ENCODE data around the gene JADE2. TPM values are rescaled to one million over a fixed set of nuclear protein-coding genes. Genes with fewer than 3 reads are reported as not detected.
"Not testable (repeated sequence)": the region's sequence is repeated elsewhere in the genome, so short reads cannot be mapped to it uniquely, and the experiment has no call there.

Gene JADE2
- total RNA-seq, 2 experiments from 2014 or later: 58.1 to 68.0 TPM

DNA sequence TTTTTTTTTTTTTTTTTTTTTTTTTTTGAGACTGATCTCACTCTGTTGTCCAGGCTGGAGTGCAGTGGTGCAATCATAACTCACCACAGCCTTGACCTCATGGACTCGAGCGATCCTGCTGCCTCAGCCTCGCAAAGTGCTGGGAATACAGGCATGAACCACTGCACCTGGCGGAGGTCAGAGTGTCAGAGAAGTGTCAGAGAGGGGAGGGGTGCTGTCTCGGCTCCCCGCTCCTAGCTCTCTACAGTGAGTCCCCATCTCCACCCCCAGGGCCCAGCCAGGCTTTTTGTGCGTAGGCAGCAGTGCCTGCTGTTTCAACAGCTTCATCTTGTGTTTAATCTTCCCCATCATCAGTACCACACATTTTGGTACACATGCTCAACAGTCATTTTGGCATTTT is 68.9 kb downstream of the JADE2 start:
- ChIA-PET CTCF (interaction anchor here (0.6 to 1.0 kb wide), 2 partner anchors 21 to 183 kb away, joined by 3 read pairs; partner anchors contain the start of gene CDKN2AIPNL), POLR2A (no interaction called here)
- no peaks in the 10 kb centered on the region for H3K36me3 Mint-ChIP-seq (ENCODE audit: low read depth)
- no peaks in the 10 kb centered on the region for H3K9me3 Mint-ChIP-seq (ENCODE audit: low read depth)
- no peak for ATAC-seq
- peaks cover 19% of the 10 kb centered on the region for H3K4me1 Mint-ChIP-seq
- peaks cover 3% of the 10 kb centered on the region for H3K27me3 Mint-ChIP-seq
- H3K27ac Mint-ChIP-seq: peak overlapping the region; percentile 3
- intact Hi-C loops (cut with DNase I, micrococcal nuclease): loop anchor here in 1 of 2 experiments (5.0 kb wide), 1 partner anchor 143 kb away; the partner anchor contains the start of gene CAMLG
- no peak for DNase-seq
- H3K4me3 Mint-ChIP-seq: no peak overlapping the region

DNA sequence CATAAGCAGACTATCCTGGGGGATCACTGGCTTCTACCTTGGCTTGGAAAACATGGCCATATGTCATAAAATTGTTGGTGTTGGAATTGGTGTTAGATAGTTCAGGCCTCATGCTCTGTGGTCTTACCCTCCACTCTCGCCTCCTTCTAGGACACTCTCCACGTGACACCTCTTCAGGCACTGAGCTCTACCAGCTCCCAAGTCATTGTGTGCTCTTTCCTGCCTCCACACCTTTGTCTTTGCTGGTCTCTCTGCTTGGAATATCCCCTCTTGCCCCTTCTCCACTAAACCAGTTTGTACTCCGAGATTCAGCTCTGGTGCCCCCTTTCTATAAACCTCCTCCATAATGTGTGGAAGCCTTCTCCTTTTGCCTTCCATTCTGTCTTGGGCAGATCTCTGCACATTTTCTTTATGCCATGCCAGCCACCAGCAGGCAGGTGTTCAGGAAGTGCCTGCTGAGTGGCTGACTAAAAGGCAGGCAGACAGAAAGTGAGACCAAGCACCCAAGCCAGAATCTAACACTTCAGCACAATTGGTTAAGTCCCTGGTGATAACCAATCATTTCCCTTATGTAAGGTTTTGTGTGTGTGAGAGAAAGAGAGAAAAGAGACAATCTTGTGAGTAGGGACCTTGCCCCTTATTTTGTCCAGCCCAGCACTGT is 69.5 kb downstream of the JADE2 start:
- DNase-seq: peak; percentile 48
- Mint-ChIP-seq H3K4me3 (no peak overlapping the region), H3K36me3 (ENCODE audit: low read depth) (no peaks in the 10 kb centered on the region), H3K9me3 (ENCODE audit: low read depth) (no peaks in the 10 kb centered on the region), H3K27me3 (peaks cover 3% of the 10 kb centered on the region), H3K27ac (peak overlapping the region; percentile 37), H3K4me1 (peaks cover 19% of the 10 kb centered on the region)
- intact Hi-C loops (cut with DNase I, micrococcal nuclease): loop anchor here in 1 of 2 experiments (5.0 kb wide), 1 partner anchor 142 kb away; the partner anchor contains the start of gene CAMLG
- ChIA-PET POLR2A (no interaction called here), CTCF (interaction anchor here (0.6 to 0.8 kb wide), 3 partner anchors 24 to 461 kb away, joined by 3 read pairs; partner anchors contain the start of gene CDKN2AIPNL)
- ATAC-seq: peak; percentile 81

GRCh38 chr5:134595458-134595838 is 70.0 kb downstream of the JADE2 start:
- no peak for ATAC-seq
- Mint-ChIP-seq H3K27me3 (peaks cover 3% of the 10 kb centered on the region), H3K4me3 (no peak overlapping the region), H3K27ac (no peak overlapping the region), H3K9me3 (ENCODE audit: low read depth) (no peaks in the 10 kb centered on the region), H3K36me3 (ENCODE audit: low read depth) (no peaks in the 10 kb centered on the region), H3K4me1 (peaks cover 21% of the 10 kb centered on the region)
- intact Hi-C loops (cut with DNase I, micrococcal nuclease): no loop called here
- ChIA-PET POLR2A (no interaction called here), CTCF (interaction anchor here (0.6 to 1.0 kb wide), 4 partner anchors 13 to 462 kb away, joined by 3 to 5 read pairs (median 4); no protein-coding TSS in a partner anchor)
- DNase-seq: no peak

- intact Hi-C loops (cut with DNase I, micrococcal nuclease): loop anchor here in 1 of 2 experiments (5.0 kb wide), 1 partner anchor 137 kb away; the partner anchor contains the start of gene CAMLG
- H3K27ac Mint-ChIP-seq; H3K27me3 Mint-ChIP-seq; H3K4me3 Mint-ChIP-seq; ATAC-seq; H3K9me3 Mint-ChIP-seq (ENCODE audit: low read depth); DNase-seq; POLR2A ChIA-PET: not testable (repeated sequence)
- Mint-ChIP-seq H3K4me1 (peaks cover 49% of the 10 kb centered on the region), H3K36me3 (ENCODE audit: low read depth) (peaks cover 16% of the 10 kb centered on the region)
- CTCF ChIA-PET: interaction anchor here (4.1 kb wide), 1 partner anchor 12 kb away, joined by 34 read pairs; no protein-coding TSS in a partner anchor
Observed at GRCh38 chr5:134599820-134600219, 74.3 kb downstream of the JADE2 start.

DNA sequence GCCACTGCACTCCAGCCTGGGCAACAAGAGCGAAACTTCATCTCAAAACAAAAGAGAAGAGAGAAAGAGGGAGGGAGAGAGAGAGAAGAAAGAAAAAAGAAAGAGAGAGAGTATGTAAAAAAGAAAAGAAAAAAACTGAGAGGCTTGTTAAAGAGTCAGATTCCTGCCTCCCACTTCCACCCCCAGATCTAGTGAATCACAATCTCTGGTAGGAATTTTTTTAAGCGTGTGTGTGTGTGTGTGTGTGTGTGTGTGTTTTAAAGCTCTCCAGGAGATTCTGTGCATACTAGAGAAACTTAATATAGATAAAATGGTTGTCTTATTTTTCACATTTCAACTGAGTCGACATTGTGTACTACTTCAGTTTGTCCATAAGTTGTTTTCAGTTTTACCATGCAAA is 75.1 kb downstream of the JADE2 start:
- POLR2A ChIA-PET: interaction anchor here (0.7 kb wide), 1 partner anchor 46 kb away, joined by 3 read pairs; no protein-coding TSS in a partner anchor
- ATAC-seq (no peak), DNase-seq (no peak)
- Mint-ChIP-seq H3K27ac (peak overlapping the region; percentile 19), H3K36me3 (ENCODE audit: low read depth) (peaks cover 19% of the 10 kb centered on the region), H3K4me1 (peaks cover 48% of the 10 kb centered on the region), H3K4me3 (no peak overlapping the region), H3K9me3 (ENCODE audit: low read depth) (no peaks in the 10 kb centered on the region), H3K27me3 (no peaks in the 10 kb centered on the region)
- intact Hi-C loops (cut with DNase I, micrococcal nuclease): loop anchor here in 1 of 2 experiments (5.0 kb wide), 1 partner anchor 137 kb away; the partner anchor contains the start of gene CAMLG
- CTCF ChIA-PET: interaction anchor here (4.1 kb wide), 1 partner anchor 13 kb away, joined by 34 read pairs; no protein-coding TSS in a partner anchor

- intact Hi-C loops (cut with DNase I, micrococcal nuclease): loop anchor here in 1 of 2 experiments (1.0 to 5.0 kb wide), 4 partner anchors 12 to 317 kb away; partner anchors contain the start of genes CAMLG and SEC24A
- no peaks in the 10 kb centered on the region for H3K9me3 Mint-ChIP-seq (ENCODE audit: low read depth)
- DNase-seq (no peak), ATAC-seq (peak; percentile 91)
- H3K27ac Mint-ChIP-seq: peak overlapping the region; percentile 25
- peak overlapping the region; percentile 10 for H3K4me3 Mint-ChIP-seq
- H3K4me1 Mint-ChIP-seq: peaks cover 54% of the 10 kb centered on the region
- no peaks in the 10 kb centered on the region for H3K27me3 Mint-ChIP-seq
- POLR2A ChIA-PET: no interaction called here
- H3K36me3 Mint-ChIP-seq (ENCODE audit: low read depth): peaks cover 36% of the 10 kb centered on the region
- CTCF ChIA-PET: interaction anchor here (0.6 to 4.1 kb wide), 8 partner anchors 11 to 299 kb away, joined by 3 to 34 read pairs (median 3); partner anchors contain the start of genes CDKN2AIPNL and SEC24A
Observed at GRCh38 chr5:134603059-134603458, 77.6 kb downstream of the JADE2 start.

DNA sequence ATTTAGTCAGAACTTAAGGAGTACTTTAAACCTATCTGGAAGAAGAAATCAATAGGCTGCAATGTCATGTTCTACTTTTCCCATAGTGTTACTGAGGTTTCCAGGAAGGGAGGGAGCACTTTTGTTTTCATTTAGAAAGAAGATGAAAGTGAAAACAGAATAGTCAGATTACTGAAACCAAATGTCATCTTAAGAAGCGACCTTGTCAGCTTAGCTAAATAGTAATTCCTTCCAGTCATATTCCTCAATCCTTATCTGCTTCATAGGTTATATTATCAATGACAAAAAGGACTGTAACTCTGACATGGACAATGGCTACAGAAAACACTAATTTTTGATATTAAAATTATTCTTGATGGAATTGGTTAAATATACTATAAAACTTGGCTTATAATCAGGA is 79.4 kb downstream of the JADE2 start:
- Mint-ChIP-seq H3K4me1 (peaks cover 70% of the 10 kb centered on the region), H3K27me3 (no peaks in the 10 kb centered on the region), H3K9me3 (ENCODE audit: low read depth) (no peaks in the 10 kb centered on the region), H3K4me3 (no peak overlapping the region), H3K27ac (peak overlapping the region; percentile 67), H3K36me3 (ENCODE audit: low read depth) (peaks cover 48% of the 10 kb centered on the region)
- POLR2A ChIA-PET: no interaction called here
- intact Hi-C loops (cut with DNase I, micrococcal nuclease): loop anchor here (1.0 to 5.0 kb wide), 4 partner anchors 27 to 300 kb away; partner anchors contain the start of genes CAMLG (in 1 of the 2), PCBD2 (in 1 of the 2), SAR1B (in 1 of the 2) and SEC24A (in 1 of the 2)
- peak; percentile 13 for ATAC-seq
- no peak for DNase-seq
- CTCF ChIA-PET: interaction anchor here (0.8 to 3.2 kb wide), 4 partner anchors 15 to 29 kb away, joined by 3 to 22 read pairs (median 3); no protein-coding TSS in a partner anchor

- peaks cover 58% of the 10 kb centered on the region for H3K4me1 Mint-ChIP-seq
- peaks cover 59% of the 10 kb centered on the region for H3K36me3 Mint-ChIP-seq (ENCODE audit: low read depth)
- H3K27me3 Mint-ChIP-seq: no peaks in the 10 kb centered on the region
- no peak overlapping the region for H3K4me3 Mint-ChIP-seq
- ChIA-PET POLR2A (no interaction called here), CTCF (interaction anchor here (1.2 to 3.2 kb wide), 4 partner anchors 9 to 29 kb away, joined by 3 to 22 read pairs (median 3); no protein-coding TSS in a partner anchor)
- DNase-seq (no peak), ATAC-seq (no peak)
- H3K27ac Mint-ChIP-seq: no peak overlapping the region
- intact Hi-C loops (cut with DNase I, micrococcal nuclease): no loop called here
- H3K9me3 Mint-ChIP-seq (ENCODE audit: low read depth): no peaks in the 10 kb centered on the region
Observed at GRCh38 chr5:134606726-134607125, 81.3 kb downstream of the JADE2 start.

- Mint-ChIP-seq H3K36me3 (ENCODE audit: low read depth) (peaks cover 60% of the 10 kb centered on the region), H3K9me3 (ENCODE audit: low read depth) (no peaks in the 10 kb centered on the region), H3K4me3 (peak overlapping the region; percentile 13), H3K27me3 (no peaks in the 10 kb centered on the region), H3K27ac (peak overlapping the region; percentile 94), H3K4me1 (peaks cover 44% of the 10 kb centered on the region)
- DNase-seq (no peak), ATAC-seq (peak; percentile 66)
- intact Hi-C loops (cut with DNase I, micrococcal nuclease): no loop called here
- ChIA-PET CTCF (interaction anchor here (0.7 to 2.6 kb wide), 7 partner anchors 13 to 75 kb away, joined by 3 to 23 read pairs (median 4); no protein-coding TSS in a partner anchor), POLR2A (interaction anchor here (0.5 to 2.3 kb wide), 6 partner anchors 22 to 329 kb away, joined by 4 to 13 read pairs (median 6); partner anchors contain the start of genes SAR1B and SEC24A)
Observed at GRCh38 chr5:134608555-134608954, 83.1 kb downstream of the JADE2 start.

DNA sequence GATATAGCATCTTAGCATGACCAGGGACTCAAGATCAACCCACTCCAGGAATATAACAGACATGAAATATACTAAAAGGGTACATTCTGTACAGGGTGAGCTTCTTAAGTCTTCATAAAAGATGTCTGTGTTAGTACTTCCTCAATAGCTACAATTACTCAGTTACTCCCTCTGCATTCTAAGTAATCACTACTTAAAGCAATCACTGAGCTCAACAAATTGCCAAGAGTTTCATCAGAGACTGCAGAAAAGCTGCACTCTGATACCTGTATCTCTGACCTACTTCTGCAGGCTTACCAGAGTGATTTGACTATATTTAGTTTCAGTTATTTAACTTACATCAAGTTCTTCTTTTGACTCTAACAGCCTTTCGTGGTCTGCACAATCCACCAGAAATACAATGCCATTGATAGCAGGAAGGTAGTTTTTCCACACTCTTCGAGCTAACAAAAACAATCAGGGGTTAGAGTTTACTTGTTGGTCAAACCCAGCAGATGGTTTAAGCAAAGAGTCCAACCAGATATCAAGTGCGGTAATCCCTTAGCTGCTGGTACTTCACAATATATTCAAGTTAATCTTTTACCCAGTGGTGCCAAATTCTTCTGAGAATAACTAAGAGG is 83.9 kb downstream of the JADE2 start:
- POLR2A ChIA-PET: interaction anchor here (0.6 to 2.3 kb wide), 7 partner anchors 23 to 383 kb away, joined by 3 to 12 read pairs (median 3); partner anchors contain the start of gene SAR1B
- peak overlapping the region; percentile 13 for H3K4me3 Mint-ChIP-seq
- peak; percentile 75 for ATAC-seq
- CTCF ChIA-PET: interaction anchor here (0.8 to 2.6 kb wide), 9 partner anchors 13 to 420 kb away, joined by 3 to 23 read pairs (median 4); no protein-coding TSS in a partner anchor
- intact Hi-C loops (cut with DNase I, micrococcal nuclease): loop anchor here in 1 of 2 experiments (1.0 kb wide), 1 partner anchor 39 kb away; the partner anchor contains the start of gene SEC24A
- H3K4me1 Mint-ChIP-seq: peaks cover 42% of the 10 kb centered on the region
- DNase-seq: peak; percentile 29
- H3K36me3 Mint-ChIP-seq (ENCODE audit: low read depth): peaks cover 54% of the 10 kb centered on the region
- no peaks in the 10 kb centered on the region for H3K27me3 Mint-ChIP-seq
- peak overlapping the region; percentile 94 for H3K27ac Mint-ChIP-seq
- no peaks in the 10 kb centered on the region for H3K9me3 Mint-ChIP-seq (ENCODE audit: low read depth)

DNA sequence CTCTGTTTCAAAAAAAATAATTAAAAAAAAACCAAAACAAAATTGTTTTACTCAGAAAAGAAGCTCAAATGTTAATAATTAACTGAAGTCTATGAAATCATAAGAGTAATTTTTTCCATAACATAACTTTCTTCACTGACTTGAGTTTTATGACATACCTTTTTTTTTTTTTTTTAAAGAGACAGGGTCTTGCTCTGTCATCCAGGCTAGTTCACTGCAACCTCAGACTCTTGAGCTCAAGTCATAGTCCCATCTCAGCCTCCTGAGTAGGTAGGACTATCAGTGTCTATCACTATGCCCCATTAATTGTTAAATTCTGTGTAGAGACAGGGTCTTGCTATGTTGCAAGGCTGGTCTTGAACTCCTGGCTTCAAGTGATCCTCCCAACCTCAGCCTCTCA is 85.3 kb downstream of the JADE2 start:
- Mint-ChIP-seq H3K27me3 (no peaks in the 10 kb centered on the region), H3K4me3 (no peak overlapping the region), H3K36me3 (ENCODE audit: low read depth) (peaks cover 51% of the 10 kb centered on the region), H3K4me1 (peaks cover 34% of the 10 kb centered on the region), H3K27ac (peak overlapping the region; percentile 12), H3K9me3 (ENCODE audit: low read depth) (no peaks in the 10 kb centered on the region)
- ChIA-PET POLR2A (interaction anchor here (0.6 kb wide), 2 partner anchors 24 to 447 kb away, joined by 3 to 9 read pairs; no protein-coding TSS in a partner anchor), CTCF (interaction anchor here (0.6 to 1.6 kb wide), 4 partner anchors 20 to 452 kb away, joined by 3 to 5 read pairs (median 4); no protein-coding TSS in a partner anchor)
- intact Hi-C loops (cut with DNase I, micrococcal nuclease): no loop called here
- DNase-seq: no peak
- ATAC-seq: no peak

Measured in activated CD4-positive, alpha-beta T cell treated with anti-CD3 and anti-CD28 coated beads for 36 hours (primary cell).